NB4 (cell line): ENCODE data around the gene NCOA6.

ENCODE experiments used
- MAX ChIP-seq: IDR thresholded peaks from 2 replicates; pipeline ENCODE4 v1.6.1; 2011; ENCODE audit warnings: low read depth, low read length
- POLR2A ChIP-seq: IDR thresholded peaks from 2 replicates; pipeline ENCODE4 v1.6.1; 2011; ENCODE audit warnings: mild to moderate bottlenecking; ENCODE audit not compliant: insufficient read length; ENCODE audit errors: extremely low read depth
- TF ChIP-seq, protein P1 (sequence below): IDR thresholded peaks from one replicate; pipeline ENCODE4 v1.5.1; 2012; ENCODE audit warnings: low read depth, low read length

DNA sequence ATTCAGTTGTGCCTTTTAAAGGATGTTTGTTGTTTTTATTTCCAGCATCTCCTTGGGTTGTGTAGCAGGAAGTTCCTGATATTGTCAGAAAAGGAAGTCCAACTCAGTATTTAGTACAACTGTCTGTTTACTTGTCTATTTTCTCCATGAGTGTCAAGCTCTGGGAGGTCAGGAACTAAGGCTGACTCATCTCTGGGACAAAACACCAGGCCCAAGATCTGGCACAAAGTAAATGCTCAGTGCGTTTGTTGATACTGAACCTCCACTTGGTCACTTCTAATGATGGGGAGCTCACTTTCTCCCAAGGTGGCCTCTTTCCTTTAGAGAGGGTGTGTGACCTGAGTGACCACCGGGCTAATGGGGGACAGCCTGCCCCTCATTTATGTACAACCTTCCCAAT, 136.0 kb downstream of the NCOA6 start:
- TF ChIP-seq MAX: no peak
- TF ChIP-seq, protein P1, sequence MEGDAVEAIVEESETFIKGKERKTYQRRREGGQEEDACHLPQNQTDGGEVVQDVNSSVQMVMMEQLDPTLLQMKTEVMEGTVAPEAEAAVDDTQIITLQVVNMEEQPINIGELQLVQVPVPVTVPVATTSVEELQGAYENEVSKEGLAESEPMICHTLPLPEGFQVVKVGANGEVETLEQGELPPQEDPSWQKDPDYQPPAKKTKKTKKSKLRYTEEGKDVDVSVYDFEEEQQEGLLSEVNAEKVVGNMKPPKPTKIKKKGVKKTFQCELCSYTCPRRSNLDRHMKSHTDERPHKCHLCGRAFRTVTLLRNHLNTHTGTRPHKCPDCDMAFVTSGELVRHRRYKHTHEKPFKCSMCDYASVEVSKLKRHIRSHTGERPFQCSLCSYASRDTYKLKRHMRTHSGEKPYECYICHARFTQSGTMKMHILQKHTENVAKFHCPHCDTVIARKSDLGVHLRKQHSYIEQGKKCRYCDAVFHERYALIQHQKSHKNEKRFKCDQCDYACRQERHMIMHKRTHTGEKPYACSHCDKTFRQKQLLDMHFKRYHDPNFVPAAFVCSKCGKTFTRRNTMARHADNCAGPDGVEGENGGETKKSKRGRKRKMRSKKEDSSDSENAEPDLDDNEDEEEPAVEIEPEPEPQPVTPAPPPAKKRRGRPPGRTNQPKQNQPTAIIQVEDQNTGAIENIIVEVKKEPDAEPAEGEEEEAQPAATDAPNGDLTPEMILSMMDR: no peak
- TF ChIP-seq POLR2A: no peak
